Pericardium fibroblast (primary cell): Measurements from ENCODE around the gene CLIP1. TPM values are rescaled to one million over a fixed set of nuclear protein-coding genes. Genes with fewer than 3 reads are reported as not detected.

Experiments used
- total RNA-seq: library from RNA; depleted of rRNA; stranded (reverse); fragments of >200 nt; gene quantifications from 2 replicates; pipeline ENCODE4 v1.2.3, GENCODE V29; 2015

Gene CLIP1
- 30.1 and 36.0 TPM in 2 replicates for total RNA-seq

DNA sequence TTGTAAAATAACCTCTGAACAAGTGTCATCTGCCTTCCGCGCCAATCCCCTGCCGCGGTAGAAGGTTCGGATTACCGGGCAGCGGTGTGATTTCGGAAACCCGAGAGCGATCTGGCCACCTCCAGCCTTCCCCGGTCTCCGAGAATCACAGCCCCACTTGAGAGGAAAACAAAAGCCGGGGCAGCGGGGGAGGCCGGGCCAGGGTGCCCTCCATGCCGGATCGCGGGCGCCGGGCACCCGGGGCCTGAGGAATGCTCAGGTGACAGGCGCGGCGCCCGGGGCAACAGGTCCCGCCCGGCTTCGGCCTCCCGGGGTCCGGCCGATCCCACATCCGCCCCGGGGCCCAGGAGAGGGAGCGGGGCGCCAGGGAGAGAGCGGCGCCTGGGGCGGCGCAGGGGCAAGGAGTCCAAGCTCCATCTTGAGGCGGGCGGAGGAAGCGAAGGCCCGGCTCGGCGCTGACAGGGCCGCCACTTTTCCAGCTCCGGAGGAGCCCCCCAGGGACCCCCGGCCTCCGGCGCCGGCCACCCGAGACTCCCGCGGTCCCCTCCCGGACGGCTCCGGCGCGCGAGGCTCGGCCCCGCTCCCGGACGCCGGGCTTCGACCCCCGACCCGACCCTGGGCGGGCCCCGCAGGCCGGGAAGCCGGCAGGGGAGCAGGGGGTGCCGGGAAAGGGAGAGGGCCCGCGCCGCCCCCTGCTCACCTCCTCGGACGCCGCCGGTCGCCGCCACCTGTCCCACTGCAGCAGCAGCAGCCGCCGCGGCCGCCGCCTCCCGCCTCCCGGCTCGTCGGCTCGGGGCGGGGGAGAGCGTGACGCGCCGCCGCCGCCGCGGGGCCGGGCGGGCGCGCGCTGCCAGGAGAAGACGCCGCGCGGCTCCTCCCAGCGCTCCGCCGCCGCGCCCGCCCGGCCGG, at the start of gene CLIP1:
TSS of gene CLIP1 (minus strand) at position 849 of the 909 bp plus-strand sequence. CDS start 42,217 bp downstream, outside the sequence.

DNA sequence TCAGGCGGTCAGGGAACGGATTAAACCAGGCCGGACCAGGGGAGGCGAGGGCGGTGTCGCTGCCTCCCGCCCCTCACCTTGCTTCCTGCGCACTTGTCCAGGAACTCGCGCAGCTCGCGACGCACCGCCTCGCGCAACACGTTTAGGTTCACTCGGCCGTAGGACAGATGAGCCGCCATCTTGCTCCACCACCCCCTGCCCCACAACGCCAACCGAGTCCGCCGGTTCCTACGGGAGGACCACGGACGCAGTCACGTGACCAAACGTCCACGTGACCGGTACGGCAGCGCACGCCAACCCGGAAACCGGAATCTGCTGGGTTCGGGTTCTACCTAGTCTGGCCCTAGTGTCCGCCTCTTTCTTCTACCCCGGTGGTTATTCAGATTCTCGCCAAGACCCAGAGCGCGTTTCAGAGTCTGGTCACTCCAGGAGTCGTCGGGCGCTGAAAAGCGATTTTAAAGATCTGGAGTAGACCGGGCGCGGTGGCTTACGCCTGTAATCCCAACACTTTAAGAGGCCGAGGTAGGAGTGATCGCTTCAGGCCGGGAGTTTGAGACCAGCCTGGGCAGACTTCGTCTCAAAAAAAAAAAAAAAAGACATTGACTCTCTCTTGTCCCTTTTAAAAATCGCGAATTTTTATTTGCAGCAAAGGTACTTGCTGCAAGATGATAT, 156.1 kb downstream of the CLIP1 start, which contains the start of gene VPS33A:
TSS of gene VPS33A (minus strand) at position 265 of the 672 bp plus-strand sequence. CDS start at position 179, 86 bp downstream.

DNA sequence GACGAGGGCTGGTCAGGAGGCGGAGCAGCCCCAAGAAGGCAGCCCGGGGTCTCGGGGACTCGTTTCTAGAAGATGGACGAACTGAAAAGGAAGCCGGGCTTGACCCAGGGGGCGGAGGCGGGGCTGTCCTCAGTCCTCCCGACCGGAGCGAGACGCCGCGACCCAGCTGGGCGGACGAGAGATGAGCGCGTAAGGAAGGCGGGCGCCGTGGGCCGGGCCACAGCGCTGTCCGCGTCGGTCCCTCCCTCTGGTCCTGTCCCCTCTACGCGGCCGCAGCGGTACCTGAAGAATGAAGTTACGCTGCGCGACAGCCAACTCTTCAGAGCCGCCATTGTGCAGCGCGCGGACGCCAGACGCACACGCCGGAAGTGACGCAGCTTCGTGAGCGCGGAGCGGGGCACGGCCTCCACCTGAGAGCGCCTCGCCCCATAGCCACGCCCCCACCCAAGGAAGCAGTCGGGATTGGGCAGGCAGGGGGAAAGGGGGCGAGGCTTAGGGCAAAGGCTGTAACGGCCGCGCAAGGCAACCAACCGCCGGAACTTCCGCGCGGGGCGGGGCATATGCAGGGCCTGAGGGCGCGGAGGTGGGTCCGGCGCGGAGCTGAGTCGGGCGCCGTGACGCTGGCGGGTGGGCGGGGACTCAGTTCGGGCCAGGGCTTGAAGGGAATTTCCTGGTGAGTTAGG, 196.6 kb downstream of the CLIP1 start, which contains the start of gene DIABLO:
TSS of gene DIABLO (minus strand) at position 370 of the 683 bp plus-strand sequence. CDS start at position 332, 38 bp downstream.

Other genes starting within 250 kb of the CLIP1 start
- gene IL31, start 248.4 kb downstream of the CLIP1 start, total RNA-seq, result not detected in 2 replicates
- 0.43 and 1.8 TPM in 2 replicates for gene LRRC43, start 239.5 kb downstream of the CLIP1 start, total RNA-seq
- gene B3GNT4, start 219.0 kb downstream of the CLIP1 start, total RNA-seq, result 0.70 TPM in 1 of 2 replicates, not detected in the other
- 68.1 and 88.8 TPM in 2 replicates for gene DIABLO, start 196.6 kb downstream of the CLIP1 start, total RNA-seq
- 8.8 and 10.4 TPM in 2 replicates for gene VPS33A, start 156.2 kb downstream of the CLIP1 start, total RNA-seq
- 11.9 TPM in 2 replicates for gene ZCCHC8, start 78.3 kb upstream of the CLIP1 start, total RNA-seq
- gene RSRC2, start 104.3 kb upstream of the CLIP1 start, total RNA-seq, result 20.0 and 29.0 TPM in 2 replicates
- gene KNTC1, start 104.6 kb upstream of the CLIP1 start, total RNA-seq, result 5.2 and 8.8 TPM in 2 replicates